ENCODE measurements around the gene RAD51B. TPM values are rescaled to one million over a fixed set of nuclear protein-coding genes. Genes with fewer than 3 reads are reported as not detected.

RAD51B gene
- total and polyA plus RNA-seq, 2 of the 13 experiments (the other 11 are each of a cell fraction or from before 2014, with no cell fraction given), result 7.0 to 9.5 TPM

- POLR2A ChIA-PET, result no interaction called here
These were observed 188.9 kb downstream of the RAD51B start for GRCh38 chr14:68008491-68008890.

GRCh38 chr14:68011406-68012028 is 191.9 kb downstream of the RAD51B start:
- CTCF ChIA-PET (ENCODE audit: low intra/inter-chr PET ratio, low total read pairs), result no interaction called here
- Histone ChIP-seq H3K4me2 (ENCODE audit: low read depth, low read length) (no peak overlapping the region), H3K27ac (ENCODE audit: extremely low read length, insufficient read depth, low read length) (no peak overlapping the region)
- TF ChIP-seq ZNF646 (CRISPR knock-in tag; IDR thresholded peaks at IDR 0.05) (no peak), MYNN (CRISPR knock-in tag; IDR thresholded peaks at IDR 0.05; ENCODE audit: low read depth) (no peak), XRCC5 (optimal IDR thresholded peaks at IDR 0.05; ENCODE audit: low read length) (no peak), TEF (CRISPR knock-in tag; IDR thresholded peaks at IDR 0.05) (no peak), RBFOX2 (IDR thresholded peaks at IDR 0.05; ENCODE audit: low read depth, low read length) (no peak)

More at GRCh38 chr14:68008491-68008890, 188.9 kb downstream of the RAD51B start:
- Histone ChIP-seq H3K9ac (ENCODE audit: insufficient read depth, low read depth, low read length) (no peak overlapping the region), H3K27me3 (ENCODE audit: control insufficient read depth in 1 of 2, insufficient read depth in 2 of 2, low read length in 2 of 2) (no peaks in the 10 kb centered on the region), H3K36me3 (replicated peaks in 1 of 2; ENCODE audit: control insufficient read depth in 1 of 2, insufficient read depth in 2 of 2, low read length in 2 of 2) (no peaks in the 10 kb centered on the region), H3K4me3 (replicated peaks in 1 of 3; ENCODE audit: insufficient read depth in 1 of 3, low read depth in 2 of 3, low read length in 3 of 3) (no peak overlapping the region), H4K20me1 (ENCODE audit: insufficient read depth, low read length) (no peaks in the 10 kb centered on the region), H3K79me2 (ENCODE audit: insufficient read depth, low read length) (no peaks in the 10 kb centered on the region), H3K27ac (ENCODE audit: extremely low read length, insufficient read depth, low read length) (no peak overlapping the region), H3K4me1 (ENCODE audit: insufficient read depth, low read length) (peaks cover 11% of the 10 kb centered on the region), H3K9me3 (ENCODE audit: low read length) (no peaks in the 10 kb centered on the region), H2AFZ (ENCODE audit: low read length) (no peak overlapping the region), H3K4me2 (ENCODE audit: low read depth, low read length) (no peak overlapping the region)
- DNase-seq (ENCODE audit: low spot score), result no peak
- TF ChIP-seq CHD2 (IDR thresholded peaks at IDR 0.05; ENCODE audit: low read depth, low read length) (no peak), GPBP1L1 (CRISPR knock-in tag; IDR thresholded peaks at IDR 0.05) (no peak), ZNF644 (CRISPR knock-in tag; IDR thresholded peaks at IDR 0.05; ENCODE audit: low read depth) (no peak), ATM (IDR thresholded peaks at IDR 0.05; ENCODE audit: borderline replicate concordance) (no peak), FOXK1 (CRISPR knock-in tag; IDR thresholded peaks at IDR 0.05; ENCODE audit: borderline replicate concordance, low read depth) (no peak), ZNF3 (CRISPR knock-in tag; IDR thresholded peaks at IDR 0.05) (no peak)
- WGBS (ENCODE audit: low lambda C conversion rate), result 86% methylated on average over 1 of the region's 1 CpG
- CTCF ChIA-PET (ENCODE audit: low intra/inter-chr PET ratio, low total read pairs), result no interaction called here
- FAIRE-seq, result no peak
- no peak for ATAC-seq
- in situ Hi-C loops (cut with HindIII; ENCODE audit: extremely low pct_ligation_motif_present, low pct_unique_long_range_greater_than_20kb), result no loop called here
- BruUV-seq (replicated peaks), result no TSS peak
- intact Hi-C loops (cut with micrococcal nuclease; ENCODE audit: unreplicated experiment), result no loop called here

More at GRCh38 chr14:68011406-68012028, 191.9 kb downstream of the RAD51B start:
- no peaks in the 10 kb centered on the region for H4K20me1 ChIP-seq (ENCODE audit: insufficient read depth, low read length)
- no peak for DNase-seq (ENCODE audit: low spot score)
- BruUV-seq (replicated peaks), result no TSS peak
- H3K4me3 ChIP-seq (replicated peaks in 1 of 3; ENCODE audit: insufficient read depth in 1 of 3, low read depth in 2 of 3, low read length in 3 of 3), result no peak overlapping the region
- H2AFZ ChIP-seq (ENCODE audit: low read length), result no peak overlapping the region
- no peaks in the 10 kb centered on the region for H3K27me3 ChIP-seq (ENCODE audit: control insufficient read depth in 1 of 2, insufficient read depth in 2 of 2, low read length in 2 of 2)
- peaks cover 11% of the 10 kb centered on the region for H3K4me1 ChIP-seq (ENCODE audit: insufficient read depth, low read length)
- intact Hi-C loops (cut with micrococcal nuclease; ENCODE audit: unreplicated experiment) (no loop called here), in situ Hi-C loops (cut with HindIII; ENCODE audit: extremely low pct_ligation_motif_present, low pct_unique_long_range_greater_than_20kb) (no loop called here)
- no peaks in the 10 kb centered on the region for H3K36me3 ChIP-seq (replicated peaks in 1 of 2; ENCODE audit: control insufficient read depth in 1 of 2, insufficient read depth in 2 of 2, low read length in 2 of 2)
- no peaks in the 10 kb centered on the region for H3K79me2 ChIP-seq (ENCODE audit: insufficient read depth, low read length)
- no peak for ATAC-seq
- H3K9ac ChIP-seq (ENCODE audit: insufficient read depth, low read depth, low read length), result no peak overlapping the region
- WGBS (ENCODE audit: low lambda C conversion rate), result 71% methylated on average over 4 of the region's 4 CpGs
- POLR2A ChIA-PET, result no interaction called here
- FAIRE-seq, result no peak
- H3K9me3 ChIP-seq (ENCODE audit: low read length), result no peaks in the 10 kb centered on the region

Data from HepG2 (cell line).